Measurements from ENCODE around the gene TBX1. TPM values are rescaled to one million over a fixed set of nuclear protein-coding genes. Genes with fewer than 3 reads are reported as not detected.

Gene TBX1
- total RNA-seq, 1 experiment from 2014 or later: 3.9 TPM

DNA sequence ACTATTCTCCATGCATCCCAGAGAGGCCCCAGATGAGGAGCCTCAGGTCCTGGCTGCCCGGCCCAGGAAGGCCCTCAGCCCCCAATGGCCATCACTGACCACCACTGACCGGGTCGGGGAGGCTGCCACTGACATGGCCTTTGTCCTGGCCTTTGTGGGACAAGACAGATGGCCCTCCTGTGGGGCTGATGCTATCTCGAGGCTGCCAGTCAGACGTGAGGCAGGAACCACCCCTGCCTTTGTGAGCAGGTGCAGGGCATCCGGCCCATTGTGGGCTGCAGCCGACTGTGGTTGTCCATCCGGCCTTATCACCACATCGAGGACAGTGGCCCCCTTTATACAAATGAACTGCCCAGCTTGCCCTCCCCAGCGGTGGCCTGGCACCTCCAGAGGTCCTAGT is 31.7 kb upstream of the TBX1 start:
- Histone ChIP-seq H3K27me3 (ENCODE audit: insufficient read depth, low read length) (no peaks in the 10 kb centered on the region), H2AFZ (ENCODE audit: low read depth, low read length, poor library complexity, severe bottlenecking) (no peak overlapping the region), H3K79me2 (ENCODE audit: insufficient read depth, low read length) (no peaks in the 10 kb centered on the region), H3K9me2 (ENCODE audit: insufficient read depth) (no peaks in the 10 kb centered on the region), H3K9ac (ENCODE audit: low read length) (no peak overlapping the region), H3K36me3 (ENCODE audit: control insufficient read depth in 1 of 2, insufficient read depth in 2 of 2, low read length in 2 of 2) (no peaks in the 10 kb centered on the region), H4K20me1 (ENCODE audit: insufficient read depth) (no peaks in the 10 kb centered on the region), H3K9me3 (ENCODE audit: control insufficient read depth in 1 of 2, insufficient read depth in 1 of 2, low read depth in 1 of 2, low read length in 2 of 2) (no peaks in the 10 kb centered on the region), H3K4me2 (ENCODE audit: low read length) (no peak overlapping the region), H3K4me3 (replicated peaks in 1 of 2; ENCODE audit: low read depth in 1 of 2, low read length in 2 of 2) (no peak overlapping the region), H3K27ac (ENCODE audit: low read depth, low read length) (no peak overlapping the region), H3K4me1 (ENCODE audit: control insufficient read depth in 1 of 2, insufficient read depth in 2 of 2, low read length in 2 of 2) (peaks cover 0 to 12% of the 10 kb centered on the region in 2 experiments; a peak in 2 of 4 replicates)
- BruUV-seq (replicated peaks): no TSS peak
- no peak for ATAC-seq
- ChIA-PET CTCF (no interaction called here), RAD21 (ENCODE audit: low non-redundant PET in 1 of 2, low total read pairs in 2 of 2, uncharacterized antibody in 2 of 2, unreplicated experiment in 2 of 2) (no interaction called here), POLR2A (no interaction called here)
- DNase-seq (ENCODE audit: low read depth, low spot score): no peak
- no peak for TF ChIP-seq POLR2AphosphoS5 (IDR thresholded peaks at IDR 0.05; ENCODE audit: low read depth, low read length)
- no peak for TF ChIP-seq CBX3 (IDR thresholded peaks at IDR 0.05; ENCODE audit: low read depth)
- no peak for TF ChIP-seq EZH2phosphoT487 (IDR thresholded peaks at IDR 0.05; ENCODE audit: borderline replicate concordance)
- no peak for TF ChIP-seq ZFX (IDR thresholded peaks at IDR 0.05)
- TF ChIP-seq RAD21 (IDR thresholded peaks at IDR 0.05; ENCODE audit: low read depth): no peak
- no peak for TF ChIP-seq POLR2A (IDR thresholded peaks at IDR 0.05; ENCODE audit: borderline replicate concordance, extremely low read depth, insufficient read depth, insufficient read length)
- no peak for TF ChIP-seq SRF (IDR thresholded peaks at IDR 0.05; ENCODE audit: low read depth)
- TF ChIP-seq ELF1 (IDR thresholded peaks at IDR 0.05; ENCODE audit: borderline replicate concordance, low read depth): no peak
- TF ChIP-seq ZNF274 (IDR thresholded peaks at IDR 0.05; ENCODE audit: low read depth, low read length): no peak
- TF ChIP-seq ATF3 (IDR thresholded peaks at IDR 0.05): no peak
- TF ChIP-seq JUND (IDR thresholded peaks at IDR 0.05): no peak
- TF ChIP-seq, protein P1, sequence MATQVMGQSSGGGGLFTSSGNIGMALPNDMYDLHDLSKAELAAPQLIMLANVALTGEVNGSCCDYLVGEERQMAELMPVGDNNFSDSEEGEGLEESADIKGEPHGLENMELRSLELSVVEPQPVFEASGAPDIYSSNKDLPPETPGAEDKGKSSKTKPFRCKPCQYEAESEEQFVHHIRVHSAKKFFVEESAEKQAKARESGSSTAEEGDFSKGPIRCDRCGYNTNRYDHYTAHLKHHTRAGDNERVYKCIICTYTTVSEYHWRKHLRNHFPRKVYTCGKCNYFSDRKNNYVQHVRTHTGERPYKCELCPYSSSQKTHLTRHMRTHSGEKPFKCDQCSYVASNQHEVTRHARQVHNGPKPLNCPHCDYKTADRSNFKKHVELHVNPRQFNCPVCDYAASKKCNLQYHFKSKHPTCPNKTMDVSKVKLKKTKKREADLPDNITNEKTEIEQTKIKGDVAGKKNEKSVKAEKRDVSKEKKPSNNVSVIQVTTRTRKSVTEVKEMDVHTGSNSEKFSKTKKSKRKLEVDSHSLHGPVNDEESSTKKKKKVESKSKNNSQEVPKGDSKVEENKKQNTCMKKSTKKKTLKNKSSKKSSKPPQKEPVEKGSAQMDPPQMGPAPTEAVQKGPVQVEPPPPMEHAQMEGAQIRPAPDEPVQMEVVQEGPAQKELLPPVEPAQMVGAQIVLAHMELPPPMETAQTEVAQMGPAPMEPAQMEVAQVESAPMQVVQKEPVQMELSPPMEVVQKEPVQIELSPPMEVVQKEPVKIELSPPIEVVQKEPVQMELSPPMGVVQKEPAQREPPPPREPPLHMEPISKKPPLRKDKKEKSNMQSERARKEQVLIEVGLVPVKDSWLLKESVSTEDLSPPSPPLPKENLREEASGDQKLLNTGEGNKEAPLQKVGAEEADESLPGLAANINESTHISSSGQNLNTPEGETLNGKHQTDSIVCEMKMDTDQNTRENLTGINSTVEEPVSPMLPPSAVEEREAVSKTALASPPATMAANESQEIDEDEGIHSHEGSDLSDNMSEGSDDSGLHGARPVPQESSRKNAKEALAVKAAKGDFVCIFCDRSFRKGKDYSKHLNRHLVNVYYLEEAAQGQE (IDR thresholded peaks at IDR 0.05; ENCODE audit: low read depth): no peak
- no peak for TF ChIP-seq SP1 (IDR thresholded peaks at IDR 0.05; ENCODE audit: low read depth)
- TF ChIP-seq YY1 (IDR thresholded peaks at IDR 0.05; ENCODE audit: extremely low read depth, insufficient replicate concordance, low read depth, low read length): no peak
- TF ChIP-seq, protein P2, sequence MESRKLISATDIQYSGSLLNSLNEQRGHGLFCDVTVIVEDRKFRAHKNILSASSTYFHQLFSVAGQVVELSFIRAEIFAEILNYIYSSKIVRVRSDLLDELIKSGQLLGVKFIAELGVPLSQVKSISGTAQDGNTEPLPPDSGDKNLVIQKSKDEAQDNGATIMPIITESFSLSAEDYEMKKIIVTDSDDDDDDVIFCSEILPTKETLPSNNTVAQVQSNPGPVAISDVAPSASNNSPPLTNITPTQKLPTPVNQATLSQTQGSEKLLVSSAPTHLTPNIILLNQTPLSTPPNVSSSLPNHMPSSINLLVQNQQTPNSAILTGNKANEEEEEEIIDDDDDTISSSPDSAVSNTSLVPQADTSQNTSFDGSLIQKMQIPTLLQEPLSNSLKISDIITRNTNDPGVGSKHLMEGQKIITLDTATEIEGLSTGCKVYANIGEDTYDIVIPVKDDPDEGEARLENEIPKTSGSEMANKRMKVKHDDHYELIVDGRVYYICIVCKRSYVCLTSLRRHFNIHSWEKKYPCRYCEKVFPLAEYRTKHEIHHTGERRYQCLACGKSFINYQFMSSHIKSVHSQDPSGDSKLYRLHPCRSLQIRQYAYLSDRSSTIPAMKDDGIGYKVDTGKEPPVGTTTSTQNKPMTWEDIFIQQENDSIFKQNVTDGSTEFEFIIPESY (IDR thresholded peaks at IDR 0.05; ENCODE audit: extremely low read depth, insufficient replicate concordance, low read length): no peak
- no peak for TF ChIP-seq EGR1 (IDR thresholded peaks at IDR 0.05; ENCODE audit: low read depth)
- TF ChIP-seq SIN3A (IDR thresholded peaks at IDR 0.05; ENCODE audit: low read depth): no peak
- no peak for TF ChIP-seq MAX (IDR thresholded peaks at IDR 0.05)
- no peak for TF ChIP-seq CEBPB (IDR thresholded peaks at IDR 0.05; ENCODE audit: low read depth)
- TF ChIP-seq TCF7L2 (IDR thresholded peaks at IDR 0.05; ENCODE audit: borderline replicate concordance, extremely low read depth, insufficient read depth, insufficient read length): no peak
- intact Hi-C loops (cut with micrococcal nuclease): no loop called here

All from HCT116 (cell line).